Measurements from ENCODE around the gene KREMEN2.

KREMEN2 gene

GRCh38 chr16:2966043-2966807, 2.1 kb downstream of the KREMEN2 start:
- no peak for FAIRE-seq

- no peak for FAIRE-seq
These were observed 2.7 kb downstream of the KREMEN2 start for GRCh38 chr16:2966808-2967191.

- FAIRE-seq: no peak
These were observed 3.1 kb downstream of the KREMEN2 start for GRCh38 chr16:2967211-2967631.

GRCh38 chr16:2967721-2968161, 3.7 kb downstream of the KREMEN2 start:
- FAIRE-seq: no peak

- no peak for FAIRE-seq
These were observed 4.3 kb downstream of the KREMEN2 start for GRCh38 chr16:2968368-2968737.

- no peak for FAIRE-seq
These were observed 4.9 kb downstream of the KREMEN2 start, which contains the start of gene PAQR4 for GRCh38 chr16:2968738-2969544. TSS of gene PAQR4 (plus strand) at chr16:2969348. CDS start at chr16:2969675, 327 bp downstream.

- FAIRE-seq: no peak
These were observed 5.8 kb downstream of the KREMEN2 start for GRCh38 chr16:2969545-2970521.

- no peak for FAIRE-seq
These were observed 6.5 kb downstream of the KREMEN2 start for GRCh38 chr16:2970563-2970962.

GRCh38 chr16:2971134-2971984, 7.3 kb downstream of the KREMEN2 start:
- FAIRE-seq: no peak

GRCh38 chr16:2971985-2972784, 8.1 kb downstream of the KREMEN2 start:
- FAIRE-seq: no peak

- no peak for FAIRE-seq
These were observed 9.0 kb downstream of the KREMEN2 start for GRCh38 chr16:2973093-2973492.

GRCh38 chr16:2973605-2974318, 9.7 kb downstream of the KREMEN2 start:
- FAIRE-seq: no peak

- no peak for FAIRE-seq
These were observed 10.4 kb downstream of the KREMEN2 start for GRCh38 chr16:2974319-2975056.

- FAIRE-seq: no peak
These were observed 11.2 kb downstream of the KREMEN2 start for GRCh38 chr16:2975161-2975795.

GRCh38 chr16:2976201-2976600, 12.1 kb downstream of the KREMEN2 start:
- no peak for FAIRE-seq

GRCh38 chr16:2976673-2977072, 12.6 kb downstream of the KREMEN2 start:
- no peak for FAIRE-seq

GRCh38 chr16:2977440-2977839, 13.4 kb downstream of the KREMEN2 start:
- FAIRE-seq: no peak

- no peak for FAIRE-seq
These were observed 15.7 kb downstream of the KREMEN2 start for GRCh38 chr16:2979669-2980226.
